ENCODE measurements around the gene AHRR.
"Not testable (repeated sequence)": the region's sequence is repeated elsewhere in the genome, so short reads cannot be mapped to it uniquely, and the experiment has no call there.

AHRR gene

GRCh38 chr5:395921-396530, 74.5 kb downstream of the AHRR start:
- no peak for TF ChIP-seq CTCF (IDR thresholded peaks at IDR 0.05; ENCODE audit: insufficient read depth, low read depth, low read length, missing control alignments)
- DNase-seq (ENCODE audit: low read depth), result no peak
- no peak overlapping the region for H3K4me3 ChIP-seq (ENCODE audit: low read depth, low read length)

- DNase-seq (ENCODE audit: low read depth), result no peak
- TF ChIP-seq CTCF (IDR thresholded peaks at IDR 0.05; ENCODE audit: insufficient read depth, low read depth, low read length, missing control alignments), result no peak
- H3K4me3 ChIP-seq (ENCODE audit: low read depth, low read length), result no peak overlapping the region
Observed at GRCh38 chr5:396531-396961, 75.0 kb downstream of the AHRR start.

- not testable (repeated sequence) for DNase-seq (ENCODE audit: low read depth); H3K4me3 ChIP-seq (ENCODE audit: low read depth, low read length)
Observed at GRCh38 chr5:398141-398474, 76.6 kb downstream of the AHRR start.

- no peak for TF ChIP-seq CTCF (IDR thresholded peaks at IDR 0.05; ENCODE audit: insufficient read depth, low read depth, low read length, missing control alignments)
- H3K4me3 ChIP-seq (ENCODE audit: low read depth, low read length), result no peak overlapping the region
- no peak for DNase-seq (ENCODE audit: low read depth)
Observed at GRCh38 chr5:398475-399295, 77.2 kb downstream of the AHRR start.

GRCh38 chr5:399296-400281, 78.1 kb downstream of the AHRR start:
- peak; percentile 95 for DNase-seq (ENCODE audit: low read depth)
- no peak for TF ChIP-seq CTCF (IDR thresholded peaks at IDR 0.05; ENCODE audit: insufficient read depth, low read depth, low read length, missing control alignments)
- peak overlapping the region; percentile 35 for H3K4me3 ChIP-seq (ENCODE audit: low read depth, low read length)

- peak overlapping the region; percentile 35 for H3K4me3 ChIP-seq (ENCODE audit: low read depth, low read length)
- DNase-seq (ENCODE audit: low read depth), result no peak
- no peak for TF ChIP-seq CTCF (IDR thresholded peaks at IDR 0.05; ENCODE audit: insufficient read depth, low read depth, low read length, missing control alignments)
Observed at GRCh38 chr5:400282-401145, 79.0 kb downstream of the AHRR start.
